ENCODE results near the gene PDZD7.

Gene PDZD7

DNA sequence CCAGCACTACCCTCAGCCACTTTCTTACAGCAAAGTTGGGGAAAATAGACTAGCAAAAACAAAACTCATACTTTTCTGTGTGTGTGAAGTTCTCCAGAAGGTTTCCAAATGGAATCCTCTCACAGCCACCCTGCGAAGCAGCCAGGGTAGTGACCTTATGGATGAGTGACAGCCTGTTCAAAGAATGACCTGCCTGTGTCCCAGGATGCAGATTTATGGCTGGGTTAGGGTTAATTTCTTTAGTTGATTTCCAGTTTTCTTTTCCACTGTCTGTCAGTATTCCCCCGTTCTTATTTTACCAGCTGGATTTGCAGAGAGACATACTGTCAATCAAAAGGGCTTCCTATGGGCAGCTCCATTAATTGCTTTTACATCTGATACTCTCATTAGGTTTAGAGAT is 64.0 kb downstream of the PDZD7 start:
- no peak for DNase-seq (ENCODE audit: low read depth)

DNA sequence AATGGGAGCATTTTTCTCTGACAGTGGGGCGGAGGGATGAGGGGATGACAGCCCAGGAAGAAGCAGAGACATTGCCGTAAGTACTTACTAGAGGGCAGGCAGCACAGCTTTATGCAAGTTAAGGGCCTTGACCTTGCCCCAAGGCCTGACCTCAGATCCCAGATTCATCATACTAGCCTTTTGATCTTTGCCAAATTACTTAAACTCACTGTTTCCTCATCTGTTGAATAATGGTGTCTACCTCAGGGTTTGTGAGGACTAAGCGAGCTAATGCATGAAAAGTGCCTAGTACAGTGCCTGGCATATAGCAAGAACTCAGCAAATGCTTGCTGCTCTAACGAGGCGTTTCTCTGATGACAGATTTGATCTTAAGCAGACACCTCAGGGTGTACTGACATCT is 65.1 kb downstream of the PDZD7 start:
- DNase-seq (ENCODE audit: low read depth), result no peak

DNA sequence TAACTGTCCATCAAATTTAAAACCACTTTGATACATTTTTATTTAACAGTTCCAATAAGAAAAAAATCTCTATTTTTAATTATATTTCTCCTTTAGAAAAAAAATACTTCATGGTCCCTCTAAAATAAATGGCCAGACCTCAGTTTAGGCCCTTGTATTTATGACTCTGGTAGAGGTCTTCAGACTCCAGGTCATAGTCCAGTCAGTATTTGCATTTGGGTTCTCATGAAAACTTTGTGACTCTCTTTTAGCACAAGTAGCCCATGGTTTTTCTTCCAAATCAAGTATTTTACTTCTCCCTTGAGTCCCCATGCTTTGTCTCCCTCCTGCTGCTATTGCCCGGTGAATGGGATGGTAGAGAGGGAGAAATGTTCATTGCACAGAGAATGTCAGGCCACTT is 67.1 kb downstream of the PDZD7 start:
- DNase-seq (ENCODE audit: low read depth), result no peak

DNA sequence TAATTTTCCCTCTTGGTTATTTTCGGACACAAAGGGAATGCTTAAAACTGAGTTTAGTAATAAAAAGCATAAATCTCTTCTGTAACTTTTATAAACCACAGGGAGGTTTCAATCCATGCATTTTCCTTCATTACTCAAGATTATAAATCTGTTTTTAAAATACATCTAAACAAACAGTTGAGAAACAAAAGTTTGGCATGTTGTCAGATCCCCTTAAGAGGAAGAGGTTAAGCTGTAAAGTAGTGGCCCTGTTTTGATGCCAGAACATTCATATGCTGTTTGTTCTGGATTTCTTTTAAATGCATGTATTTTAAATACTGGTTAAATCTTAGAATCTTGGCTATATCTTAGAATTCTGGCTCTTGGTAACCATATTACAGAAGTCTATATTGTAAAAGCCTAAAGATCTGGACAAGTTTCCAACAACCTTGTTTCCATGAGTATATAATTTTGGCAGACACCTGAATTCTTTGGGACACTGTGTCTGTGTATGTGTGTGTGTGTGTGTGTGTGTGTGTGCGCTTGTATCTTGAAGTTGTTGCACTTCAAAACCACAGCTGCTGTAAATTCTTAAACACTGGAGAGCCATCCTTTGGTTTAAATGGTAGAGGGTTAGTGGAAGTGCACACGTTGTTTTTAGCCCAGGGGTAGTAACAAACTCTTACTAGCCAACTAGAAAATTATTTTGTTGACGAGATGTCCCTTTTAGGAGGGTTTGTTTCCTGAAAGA is 68.4 kb downstream of the PDZD7 start:
- no peak for DNase-seq (ENCODE audit: low read depth)

DNA sequence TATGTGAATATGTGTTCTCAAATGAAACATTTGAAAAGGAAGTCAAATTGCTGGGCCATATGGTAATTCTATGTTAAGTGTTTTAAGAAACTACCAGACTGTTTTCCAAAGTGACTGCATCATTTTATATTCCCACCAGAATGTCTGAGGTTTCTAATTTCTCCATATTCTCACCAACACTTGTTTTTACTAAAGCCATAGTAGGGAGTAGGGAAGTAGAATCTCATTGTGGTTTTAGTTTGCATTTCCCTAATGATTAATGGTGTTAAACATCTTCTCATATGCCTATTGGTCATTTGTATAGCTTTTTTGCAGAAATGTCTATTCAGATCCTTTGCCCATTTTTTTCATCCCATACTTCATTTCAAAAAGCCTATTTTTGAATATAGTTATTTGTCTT is 70.7 kb downstream of the PDZD7 start:
- no peak for DNase-seq (ENCODE audit: low read depth)

All from GM04503 (cell line).